ENCODE measurements around the gene PRR18. TPM values are rescaled to one million over a fixed set of nuclear protein-coding genes. Genes with fewer than 3 reads are reported as not detected.
A peak's percentile ranks its signal among the peaks of the same experiment; 100 is the strongest.

The PRR18 gene
- total RNA-seq, 2 donors from 2014 or later, result not detected

GRCh38 chr6:166259296-166259977 is 48.8 kb downstream of the PRR18 start:
- peak; percentile 37 for ATAC-seq
- intact Hi-C loops (cut with DNase I, micrococcal nuclease), result no loop called here
- DNase-seq, result no peak

DNA sequence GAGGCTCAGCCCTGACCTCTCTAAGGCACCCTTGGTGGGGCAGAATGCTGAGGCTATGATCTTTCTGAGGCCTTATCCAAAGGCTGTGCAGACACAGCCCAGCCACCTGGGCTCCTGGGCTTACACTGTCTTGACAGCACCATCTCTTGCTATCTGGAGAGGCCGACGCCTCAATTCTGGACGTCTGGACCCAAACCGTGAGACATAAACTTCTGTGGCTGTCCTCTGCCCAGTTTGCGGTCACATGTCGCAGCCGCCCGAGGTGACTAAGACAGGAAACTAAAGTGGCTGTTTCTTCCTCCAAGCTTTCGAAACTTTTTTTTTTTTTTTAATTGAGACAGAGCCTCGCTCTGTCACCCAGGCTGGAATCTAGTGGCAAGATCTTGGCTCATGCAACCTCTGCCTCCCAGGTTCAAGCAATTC is 49.3 kb downstream of the PRR18 start:
- ATAC-seq, result peak; percentile 41
- DNase-seq, result peak in 1 of 2 donors; percentile 44
- intact Hi-C loops (cut with DNase I, micrococcal nuclease), result no loop called here

GRCh38 chr6:166257911-166258318 is 50.3 kb downstream of the PRR18 start:
- intact Hi-C loops (cut with DNase I, micrococcal nuclease), result no loop called here
- no peak for ATAC-seq
- no peak for DNase-seq

Other genes with a start within 250 kb of the PRR18 start
- not detected for gene TBXT, start 140.5 kb downstream of the PRR18 start, total RNA-seq
- 10 to 100 TPM; 57.7 to 64.7 TPM for gene SFT2D1, start 34.2 kb upstream of the PRR18 start, total RNA-seq
- gene MPC1, start 74.5 kb upstream of the PRR18 start, total RNA-seq, result 100 to 1,000 TPM; 124 to 152 TPM

Data from left colon (tissue), 2 donors.